ENCODE results near the gene IDI1. TPM values are rescaled to one million over a fixed set of nuclear protein-coding genes. Genes with fewer than 3 reads are reported as not detected.

Gene IDI1
- polyA plus RNA-seq, 1 donor: 66.5 TPM

DNA sequence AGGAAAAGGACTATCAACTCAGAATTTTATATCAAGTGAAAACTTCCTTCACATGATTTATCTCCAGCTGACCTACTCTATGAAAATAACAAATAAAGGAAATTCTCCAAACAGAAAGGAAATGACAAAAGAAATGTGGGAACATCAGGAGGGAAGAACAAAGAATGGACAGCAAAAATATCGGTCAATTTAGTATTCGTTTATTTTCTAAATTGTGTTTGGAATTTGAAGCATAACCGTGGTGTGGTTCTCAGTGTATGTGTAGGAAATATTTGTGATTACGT lies 16.0 kb upstream of the IDI1 start:
- Histone ChIP-seq H3K9me3 (ENCODE audit: control insufficient read depth, low read depth, low read length) (no peaks in the 10 kb centered on the region), H3K27me3 (ENCODE audit: control insufficient read depth, insufficient read depth, low read length) (no peaks in the 10 kb centered on the region), H3K4me3 (ENCODE audit: low read length) (no peak overlapping the region), H3K36me3 (ENCODE audit: control insufficient read depth, insufficient read depth, low read length) (peaks cover 7% of the 10 kb centered on the region), H3K27ac (ENCODE audit: low read length) (no peak overlapping the region), H3K4me1 (ENCODE audit: control insufficient read depth, insufficient read depth, low read length) (no peaks in the 10 kb centered on the region)
- no peak for DNase-seq
- 100% methylated on average over 3 of the region's 4 CpGs for WGBS (ENCODE audit: insufficient coverage, low lambda C conversion rate)

DNA sequence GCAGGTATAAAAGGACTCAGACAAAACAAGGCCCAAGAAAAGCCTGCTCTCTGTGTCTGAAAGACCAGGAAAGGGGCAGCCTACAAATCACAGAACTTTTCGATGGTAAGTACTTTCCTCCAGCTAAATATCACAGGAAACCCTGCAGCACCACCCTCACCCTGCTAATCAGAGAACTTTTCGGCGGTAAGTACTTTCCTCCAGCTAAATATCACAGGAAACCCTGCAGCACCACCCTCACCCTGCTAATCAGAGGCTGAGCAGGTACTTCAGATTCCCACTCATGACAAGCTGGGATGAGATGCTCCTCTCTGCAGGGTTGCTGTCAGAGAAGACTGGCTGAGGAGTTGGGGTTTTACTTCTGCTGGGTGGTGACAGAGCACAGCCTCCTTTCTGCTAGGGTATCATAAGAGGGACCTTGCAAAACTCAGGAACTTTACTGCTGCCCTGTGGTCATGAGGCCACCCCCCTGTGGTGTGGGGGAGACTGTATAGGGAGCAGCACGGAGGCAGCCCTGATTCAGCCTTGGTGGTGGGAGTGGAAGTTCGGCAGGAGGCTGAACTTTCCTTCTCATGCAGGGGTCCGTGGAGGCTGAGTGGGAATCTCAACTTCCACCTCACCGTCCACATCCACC lies 14.4 kb upstream of the IDI1 start:
- Histone ChIP-seq H3K27me3 (ENCODE audit: control insufficient read depth, insufficient read depth, low read length) (no peaks in the 10 kb centered on the region), H3K4me3 (ENCODE audit: low read length) (no peak overlapping the region), H3K9me3 (ENCODE audit: control insufficient read depth, low read depth, low read length) (no peaks in the 10 kb centered on the region), H3K27ac (ENCODE audit: low read length) (no peak overlapping the region), H3K4me1 (ENCODE audit: control insufficient read depth, insufficient read depth, low read length) (no peaks in the 10 kb centered on the region), H3K36me3 (ENCODE audit: control insufficient read depth, insufficient read depth, low read length) (peaks cover 7% of the 10 kb centered on the region)
- WGBS (ENCODE audit: insufficient coverage, low lambda C conversion rate): 80% methylated on average over 1 of the region's 7 CpGs
- no peak for DNase-seq

DNA sequence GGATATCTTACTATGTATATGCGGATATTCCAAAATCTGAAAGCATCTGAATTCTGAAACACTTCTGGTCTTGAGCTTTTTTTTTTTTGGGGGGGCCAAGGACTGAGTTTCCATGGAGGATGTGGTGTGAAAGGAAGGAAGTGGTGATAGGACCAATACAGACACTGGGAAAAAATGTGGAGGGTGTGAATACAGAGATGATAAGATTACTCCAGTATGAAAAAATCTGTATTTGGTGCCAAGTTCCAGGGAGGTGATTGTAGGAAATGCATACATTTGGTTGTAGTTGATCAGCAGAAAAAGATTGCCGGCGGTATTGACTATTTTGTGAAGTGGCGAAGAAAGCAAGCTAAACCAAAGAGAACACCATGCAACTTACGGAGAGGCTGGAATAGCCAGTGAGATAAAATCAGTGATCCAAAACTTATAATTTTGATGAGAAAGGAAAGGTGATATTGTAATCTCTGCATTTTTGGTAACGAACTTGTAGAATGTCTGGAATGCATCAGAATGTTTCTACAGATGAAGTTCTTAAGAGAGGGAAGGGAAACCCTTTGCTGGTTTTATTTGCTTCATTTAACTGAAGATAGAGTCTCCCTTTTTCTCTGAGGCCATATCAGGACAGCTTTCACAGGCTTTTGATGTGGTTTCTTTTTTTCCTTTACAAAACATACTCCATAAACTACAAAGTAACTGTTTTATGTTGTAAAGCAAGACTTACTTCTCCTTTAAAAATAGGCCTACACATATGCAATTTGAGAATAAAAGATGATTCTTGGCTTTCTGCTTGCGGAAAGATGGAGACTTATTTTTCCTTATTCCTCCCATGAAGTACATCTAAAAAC lies 13.2 kb upstream of the IDI1 start:
- WGBS (ENCODE audit: insufficient coverage, low lambda C conversion rate): 100% methylated on average over 3 of the region's 7 CpGs
- H3K27me3 ChIP-seq (ENCODE audit: control insufficient read depth, insufficient read depth, low read length): no peaks in the 10 kb centered on the region
- DNase-seq: no peak
- H3K9me3 ChIP-seq (ENCODE audit: control insufficient read depth, low read depth, low read length): no peaks in the 10 kb centered on the region
- peaks cover 8% of the 10 kb centered on the region for H3K4me1 ChIP-seq (ENCODE audit: control insufficient read depth, insufficient read depth, low read length)
- no peak overlapping the region for H3K27ac ChIP-seq (ENCODE audit: low read length)
- peaks cover 7% of the 10 kb centered on the region for H3K36me3 ChIP-seq (ENCODE audit: control insufficient read depth, insufficient read depth, low read length)
- H3K4me3 ChIP-seq (ENCODE audit: low read length): no peak overlapping the region

DNA sequence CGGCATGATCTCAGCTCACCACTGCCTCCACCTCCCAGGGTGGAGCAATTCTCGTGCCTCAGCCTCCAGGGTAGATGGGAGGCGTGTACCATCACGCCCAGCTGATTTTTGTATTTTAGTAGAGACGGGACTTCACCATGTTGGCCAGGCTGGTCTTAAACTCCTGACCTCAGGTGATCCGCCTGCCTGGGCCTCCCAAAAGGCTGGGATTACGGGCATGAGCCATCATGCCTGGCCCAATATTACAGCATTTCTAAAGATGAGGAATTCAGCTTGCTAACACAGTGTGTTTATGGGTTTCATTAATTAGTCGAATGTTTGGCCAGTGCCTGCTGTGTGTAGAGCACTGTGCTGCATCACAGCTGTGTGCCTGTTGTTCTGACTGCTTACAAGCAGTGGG lies 11.0 kb upstream of the IDI1 start:
- WGBS (ENCODE audit: insufficient coverage, low lambda C conversion rate): no CpG with 5 or more reads among the region's 8 CpGs
- Histone ChIP-seq H3K27me3 (ENCODE audit: control insufficient read depth, insufficient read depth, low read length) (no peaks in the 10 kb centered on the region), H3K36me3 (ENCODE audit: control insufficient read depth, insufficient read depth, low read length) (peaks cover 7% of the 10 kb centered on the region), H3K4me3 (ENCODE audit: low read length) (no peak overlapping the region), H3K9me3 (ENCODE audit: control insufficient read depth, low read depth, low read length) (no peaks in the 10 kb centered on the region), H3K4me1 (ENCODE audit: control insufficient read depth, insufficient read depth, low read length) (peaks cover 9% of the 10 kb centered on the region), H3K27ac (ENCODE audit: low read length) (no peak overlapping the region)
- DNase-seq: no peak

DNA sequence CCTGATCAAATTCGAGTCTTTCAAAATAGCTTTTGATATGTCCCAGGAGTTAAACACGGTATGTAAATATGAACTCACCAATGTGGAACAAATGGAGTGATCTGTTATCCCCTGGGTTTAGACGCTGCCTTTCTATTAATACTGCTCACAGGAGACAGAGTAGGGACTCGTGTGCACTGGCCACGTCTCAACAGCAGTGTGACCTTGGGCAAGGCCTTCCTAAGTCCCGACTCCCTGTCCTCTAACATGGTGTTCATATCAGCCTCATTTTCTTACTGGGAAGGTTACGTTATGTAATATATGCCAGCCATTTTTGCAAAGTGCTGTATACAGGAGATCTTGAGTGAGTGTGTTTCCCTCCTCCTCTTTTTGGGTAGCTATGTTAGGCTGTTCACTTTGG lies 9.1 kb upstream of the IDI1 start:
- H3K27me3 ChIP-seq (ENCODE audit: control insufficient read depth, insufficient read depth, low read length): no peaks in the 10 kb centered on the region
- H3K9me3 ChIP-seq (ENCODE audit: control insufficient read depth, low read depth, low read length): no peaks in the 10 kb centered on the region
- no peak for DNase-seq
- peaks cover 12% of the 10 kb centered on the region for H3K4me1 ChIP-seq (ENCODE audit: control insufficient read depth, insufficient read depth, low read length)
- peaks cover 9% of the 10 kb centered on the region for H3K36me3 ChIP-seq (ENCODE audit: control insufficient read depth, insufficient read depth, low read length)
- H3K4me3 ChIP-seq (ENCODE audit: low read length): no peak overlapping the region
- H3K27ac ChIP-seq (ENCODE audit: low read length): no peak overlapping the region
- WGBS (ENCODE audit: insufficient coverage, low lambda C conversion rate): 70% methylated on average over 2 of the region's 7 CpGs

DNA sequence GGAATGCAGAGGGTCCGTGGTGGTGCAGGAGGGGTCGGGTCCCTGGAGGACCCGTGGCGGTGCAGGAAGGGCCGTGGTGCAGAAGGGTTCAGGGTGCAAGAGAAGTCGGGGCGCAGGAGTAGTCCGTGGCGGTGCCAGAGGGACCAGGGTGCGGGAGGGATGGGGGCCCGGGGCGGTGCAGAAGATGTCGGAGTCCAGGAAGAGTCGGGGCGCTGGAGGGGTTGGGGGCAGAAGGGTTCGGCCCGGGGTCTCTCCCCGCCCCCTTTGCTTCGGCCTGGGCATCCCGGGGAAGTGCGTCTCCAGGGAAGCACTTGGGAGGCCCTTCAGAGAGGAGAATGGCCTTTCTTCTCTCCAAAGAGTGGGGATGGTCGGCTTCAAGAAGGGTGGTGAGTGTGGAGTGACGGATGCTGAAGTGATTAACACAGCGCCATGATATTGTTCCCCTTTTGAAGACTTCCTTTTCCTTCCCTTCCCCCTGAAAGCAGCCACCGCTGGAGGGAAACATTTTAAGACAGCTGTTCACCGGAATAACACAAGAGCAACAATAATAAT lies 8.3 kb upstream of the IDI1 start:
- no peaks in the 10 kb centered on the region for H3K9me3 ChIP-seq (ENCODE audit: control insufficient read depth, low read depth, low read length)
- peaks cover 15% of the 10 kb centered on the region for H3K36me3 ChIP-seq (ENCODE audit: control insufficient read depth, insufficient read depth, low read length)
- peak overlapping the region; percentile 98 for H3K4me3 ChIP-seq (ENCODE audit: low read length)
- peak overlapping the region; percentile 95 for H3K27ac ChIP-seq (ENCODE audit: low read length)
- DNase-seq: peak in 1 of 2 donors; percentile 14
- peaks cover 12% of the 10 kb centered on the region for H3K4me1 ChIP-seq (ENCODE audit: control insufficient read depth, insufficient read depth, low read length)
- WGBS (ENCODE audit: insufficient coverage, low lambda C conversion rate): no CpG with 5 or more reads among the region's 26 CpGs
- H3K27me3 ChIP-seq (ENCODE audit: control insufficient read depth, insufficient read depth, low read length): no peaks in the 10 kb centered on the region

DNA sequence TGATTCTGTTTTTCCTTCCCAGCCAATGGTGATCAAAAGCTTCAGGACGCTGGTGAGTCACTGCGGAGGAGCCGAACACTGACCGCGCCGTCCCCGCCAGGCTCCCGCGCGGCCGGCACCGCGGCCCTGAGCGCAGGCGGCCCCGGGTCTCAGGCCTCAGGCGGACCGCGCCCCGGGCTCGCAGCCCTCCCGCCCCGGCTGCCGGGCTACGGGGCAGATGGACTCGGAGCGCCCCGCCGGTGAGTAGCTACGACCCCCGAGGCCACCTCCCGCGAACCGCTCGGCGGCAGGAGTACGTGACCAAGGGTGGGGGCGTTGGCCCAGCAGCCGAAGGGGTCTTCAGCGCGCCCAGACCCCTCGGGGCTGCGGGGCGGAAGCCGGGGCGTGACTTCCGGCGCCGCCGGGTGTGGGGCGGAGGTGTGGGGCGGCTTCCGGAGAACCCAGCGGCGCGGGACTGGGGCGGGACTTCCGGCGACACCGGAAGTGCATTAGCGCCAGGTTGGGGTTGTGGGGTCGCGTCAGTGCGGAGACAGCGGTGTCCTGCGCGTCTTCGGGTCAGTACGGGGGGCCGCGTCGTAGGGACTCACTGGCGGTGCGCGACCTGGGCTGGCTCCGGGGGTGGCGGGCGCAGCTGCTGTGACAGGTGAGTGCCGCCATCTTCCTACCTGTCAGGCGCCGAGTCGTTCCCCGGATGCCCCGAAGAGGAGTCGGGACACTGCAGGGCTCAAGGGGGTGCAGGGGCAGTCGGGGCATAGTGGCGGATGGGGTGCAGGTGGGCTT lies 7.6 kb upstream of the IDI1 start, which contains the start of gene WDR37:
Gene WDR37 (plus strand): TSS at position 60 of the 780 bp plus-strand sequence. CDS start 15,771 bp downstream, outside the sequence.
- peak within 1 kb of the TSS; percentile 98 for H3K4me3 ChIP-seq (ENCODE audit: low read length)
- peak within 1 kb of the TSS; percentile 95 for H3K27ac ChIP-seq (ENCODE audit: low read length)
- H3K36me3 ChIP-seq (ENCODE audit: control insufficient read depth, insufficient read depth, low read length): peaks cover 20% of the 10 kb centered on the region
- no peaks in the 10 kb centered on the region for H3K9me3 ChIP-seq (ENCODE audit: control insufficient read depth, low read depth, low read length)
- no peaks in the 10 kb centered on the region for H3K27me3 ChIP-seq (ENCODE audit: control insufficient read depth, insufficient read depth, low read length)
- H3K4me1 ChIP-seq (ENCODE audit: control insufficient read depth, insufficient read depth, low read length): peaks cover 13% of the 10 kb centered on the region
- no CpG with 5 or more reads among the region's 87 CpGs for WGBS (ENCODE audit: insufficient coverage, low lambda C conversion rate)
- peak; percentile 77 to 90 for DNase-seq

DNA sequence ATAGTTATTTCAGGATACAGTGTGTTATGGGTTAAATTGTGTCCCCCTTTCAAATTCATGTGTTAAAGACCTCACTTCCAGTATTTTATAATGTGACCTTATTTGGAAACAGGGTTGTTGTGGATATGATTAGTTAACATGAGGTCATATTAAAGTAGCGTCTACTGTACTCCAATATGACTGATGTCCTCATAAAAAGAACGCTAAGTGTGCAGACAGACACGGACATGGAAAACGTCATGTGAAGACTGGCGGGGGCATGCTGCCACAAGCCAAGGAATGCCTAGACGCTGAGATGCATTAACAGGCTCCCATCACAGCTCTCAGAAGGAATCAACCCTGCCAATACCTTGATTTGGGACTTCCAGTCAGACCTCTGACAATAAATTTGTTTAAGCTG lies 5.8 kb upstream of the IDI1 start:
- Histone ChIP-seq H3K27me3 (ENCODE audit: control insufficient read depth, insufficient read depth, low read length) (no peaks in the 10 kb centered on the region), H3K4me3 (ENCODE audit: low read length) (no peak overlapping the region), H3K27ac (ENCODE audit: low read length) (no peak overlapping the region), H3K4me1 (ENCODE audit: control insufficient read depth, insufficient read depth, low read length) (peaks cover 17% of the 10 kb centered on the region), H3K9me3 (ENCODE audit: control insufficient read depth, low read depth, low read length) (no peaks in the 10 kb centered on the region), H3K36me3 (ENCODE audit: control insufficient read depth, insufficient read depth, low read length) (peaks cover 22% of the 10 kb centered on the region)
- DNase-seq: no peak
- WGBS (ENCODE audit: insufficient coverage, low lambda C conversion rate): no CpG with 5 or more reads among the region's 6 CpGs

DNA sequence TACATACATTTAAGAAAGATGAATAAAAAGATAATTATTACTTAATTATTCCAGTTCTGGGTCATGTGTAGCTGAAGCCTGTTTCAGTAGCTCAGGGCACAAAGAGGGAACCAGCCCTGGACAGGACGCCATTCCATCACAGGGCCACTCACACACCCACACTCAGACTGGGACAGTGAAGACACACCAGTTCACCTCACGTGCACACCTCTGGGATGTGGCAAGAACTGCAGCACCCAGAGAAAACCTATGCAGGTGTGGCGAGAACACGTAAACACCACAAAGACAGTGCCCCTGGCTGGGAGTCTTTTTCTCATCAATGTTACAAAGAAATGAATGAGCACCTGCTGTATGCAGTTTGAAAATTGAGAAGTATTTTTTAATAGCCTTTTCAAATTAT lies 1.6 kb upstream of the IDI1 start:
- Histone ChIP-seq H3K4me3 (ENCODE audit: low read length) (no peak overlapping the region), H3K9me3 (ENCODE audit: control insufficient read depth, low read depth, low read length) (no peaks in the 10 kb centered on the region), H3K36me3 (ENCODE audit: control insufficient read depth, insufficient read depth, low read length) (peaks cover 22% of the 10 kb centered on the region), H3K27me3 (ENCODE audit: control insufficient read depth, insufficient read depth, low read length) (no peaks in the 10 kb centered on the region), H3K27ac (ENCODE audit: low read length) (peak overlapping the region; percentile 90), H3K4me1 (ENCODE audit: control insufficient read depth, insufficient read depth, low read length) (peaks cover 13% of the 10 kb centered on the region)
- peak; percentile 48 to 67 for DNase-seq
- 20% methylated on average over 1 of the region's 4 CpGs for WGBS (ENCODE audit: insufficient coverage, low lambda C conversion rate)

DNA sequence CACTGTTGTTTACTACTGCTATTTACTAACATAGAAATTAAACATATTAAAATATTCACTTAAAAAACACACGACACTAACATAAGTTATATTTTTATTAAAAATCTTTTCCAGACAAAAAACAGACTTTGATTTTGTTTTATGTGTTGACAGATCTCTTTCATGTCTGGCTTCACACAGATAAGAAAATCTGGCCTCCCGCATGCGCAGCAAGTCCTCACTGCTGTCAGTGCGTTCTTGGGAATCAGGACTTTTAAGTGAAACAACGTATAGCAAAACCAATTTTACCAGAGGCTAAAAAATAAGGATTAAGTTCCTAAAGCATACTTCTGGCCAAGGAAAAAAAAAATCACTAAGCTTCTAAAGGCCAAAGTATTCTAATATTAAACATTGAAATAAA lies 1.2 kb upstream of the IDI1 start:
- Histone ChIP-seq H3K36me3 (ENCODE audit: control insufficient read depth, insufficient read depth, low read length) (peaks cover 22% of the 10 kb centered on the region), H3K4me1 (ENCODE audit: control insufficient read depth, insufficient read depth, low read length) (peaks cover 13% of the 10 kb centered on the region), H3K27me3 (ENCODE audit: control insufficient read depth, insufficient read depth, low read length) (no peaks in the 10 kb centered on the region), H3K9me3 (ENCODE audit: control insufficient read depth, low read depth, low read length) (no peaks in the 10 kb centered on the region), H3K27ac (ENCODE audit: low read length) (peak overlapping the region; percentile 90), H3K4me3 (ENCODE audit: low read length) (peak overlapping the region; percentile 84)
- WGBS (ENCODE audit: insufficient coverage, low lambda C conversion rate): 8% methylated on average over 1 of the region's 5 CpGs
- peak; percentile 26 to 41 for DNase-seq

Measured in large intestine (tissue), 3 donors.